Measurements from ENCODE around the gene EDA. TPM values are rescaled to one million over a fixed set of nuclear protein-coding genes. Genes with fewer than 3 reads are reported as not detected.

Gene EDA
- total RNA-seq, 4 donors from 2014 or later, result 2.8 to 11.7 (median 7.1) TPM

GRCh38 chrX:70054391-70054790 lies 438.5 kb downstream of the EDA start:
- no peak for ATAC-seq
- Histone ChIP-seq H3K27me3 (no peaks in the 10 kb centered on the region), H3K27ac (no peak overlapping the region), H3K9me3 (no peaks in the 10 kb centered on the region), H3K4me3 (no peak overlapping the region), H3K36me3 (no peaks in the 10 kb centered on the region), H3K4me1 (no peaks in the 10 kb centered on the region)
- TF ChIP-seq CTCF (IDR thresholded peaks at IDR 0.05), result no peak
- no peak for TF ChIP-seq EP300 (IDR thresholded peaks at IDR 0.05)
- TF ChIP-seq POLR2A (IDR thresholded peaks at IDR 0.05), result no peak
- no peak for TF ChIP-seq POLR2AphosphoS5 (IDR thresholded peaks at IDR 0.05)
- 73 to 83% methylated on average over 1 to 3 of the region's 5 CpGs for WGBS, 2 donors (ENCODE audit: low coverage in 1 of 2)

DNA sequence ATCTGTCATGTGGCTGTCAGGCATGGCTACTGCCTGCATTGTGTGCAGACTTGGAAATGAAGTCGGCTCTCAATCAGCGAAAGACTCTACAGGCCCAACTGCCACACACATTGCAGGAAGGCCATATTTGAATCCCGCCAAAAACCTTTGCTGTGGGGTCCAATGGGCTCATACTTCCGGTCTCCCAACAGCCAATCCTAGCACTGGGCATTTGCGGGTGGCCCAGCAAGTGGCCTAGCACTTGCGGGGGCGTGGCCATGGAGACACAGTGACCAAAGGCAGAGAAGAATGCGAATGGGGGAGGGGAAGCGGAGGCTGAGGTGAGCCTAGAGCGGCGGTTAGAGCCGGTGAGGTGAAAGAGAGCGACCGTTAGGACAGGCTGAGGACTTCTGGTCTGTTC lies 446.2 kb downstream of the EDA start, which contains the start of gene OTUD6A:
TSS of gene OTUD6A (plus strand) at position 382 of the 400 bp plus-strand sequence. CDS start 68 bp downstream, outside the sequence.
- H3K36me3 ChIP-seq, result no peaks in the 10 kb centered on the region
- no peak within 1 kb of the TSS for H3K27ac ChIP-seq
- no peak within 1 kb of the TSS for H3K4me3 ChIP-seq
- TF ChIP-seq POLR2AphosphoS5 (IDR thresholded peaks at IDR 0.05) (no peak), EP300 (IDR thresholded peaks at IDR 0.05) (no peak), POLR2A (IDR thresholded peaks at IDR 0.05) (no peak), CTCF (IDR thresholded peaks at IDR 0.05) (no peak)
- ATAC-seq, result no peak
- WGBS, 2 donors (ENCODE audit: low coverage in 1 of 2), result 76% methylated on average over 3 of the region's 14 CpGs; no CpG with 5 or more reads in 1 of the 2 donors
- H3K9me3 ChIP-seq, result no peaks in the 10 kb centered on the region
- H3K4me1 ChIP-seq, result no peaks in the 10 kb centered on the region
- H3K27me3 ChIP-seq, result no peaks in the 10 kb centered on the region

DNA sequence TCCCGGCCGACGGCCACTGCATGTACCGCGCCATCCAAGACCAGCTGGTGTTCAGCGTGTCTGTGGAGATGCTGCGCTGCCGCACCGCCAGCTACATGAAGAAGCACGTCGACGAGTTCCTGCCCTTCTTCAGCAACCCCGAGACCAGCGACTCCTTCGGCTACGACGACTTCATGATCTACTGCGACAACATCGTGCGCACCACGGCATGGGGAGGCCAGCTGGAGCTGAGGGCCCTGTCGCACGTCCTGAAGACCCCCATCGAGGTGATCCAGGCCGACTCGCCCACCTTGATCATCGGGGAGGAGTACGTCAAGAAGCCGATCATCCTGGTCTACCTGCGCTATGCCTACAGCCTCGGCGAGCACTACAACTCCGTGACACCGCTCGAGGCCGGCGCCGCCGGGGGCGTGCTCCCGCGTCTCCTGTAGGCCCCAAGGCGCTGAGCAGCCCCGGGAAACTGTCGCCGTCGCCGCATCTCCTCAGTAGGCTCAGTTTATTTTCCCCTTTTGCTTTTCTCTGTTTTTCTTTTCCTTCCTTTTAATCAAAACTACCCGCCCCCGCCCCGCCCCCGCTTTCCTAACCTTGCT lies 447.1 kb downstream of the EDA start:
- TF ChIP-seq POLR2A (IDR thresholded peaks at IDR 0.05) (no peak), CTCF (IDR thresholded peaks at IDR 0.05) (no peak), EP300 (IDR thresholded peaks at IDR 0.05) (no peak), POLR2AphosphoS5 (IDR thresholded peaks at IDR 0.05) (no peak)
- WGBS, 2 donors (ENCODE audit: low coverage in 1 of 2), result 80% methylated on average over 18 of the region's 52 CpGs; no CpG with 5 or more reads in 1 of the 2 donors
- ATAC-seq, result no peak
- Histone ChIP-seq H3K4me1 (no peaks in the 10 kb centered on the region), H3K27ac (no peak overlapping the region), H3K27me3 (no peaks in the 10 kb centered on the region), H3K9me3 (no peaks in the 10 kb centered on the region), H3K4me3 (no peak overlapping the region), H3K36me3 (no peaks in the 10 kb centered on the region)

DNA sequence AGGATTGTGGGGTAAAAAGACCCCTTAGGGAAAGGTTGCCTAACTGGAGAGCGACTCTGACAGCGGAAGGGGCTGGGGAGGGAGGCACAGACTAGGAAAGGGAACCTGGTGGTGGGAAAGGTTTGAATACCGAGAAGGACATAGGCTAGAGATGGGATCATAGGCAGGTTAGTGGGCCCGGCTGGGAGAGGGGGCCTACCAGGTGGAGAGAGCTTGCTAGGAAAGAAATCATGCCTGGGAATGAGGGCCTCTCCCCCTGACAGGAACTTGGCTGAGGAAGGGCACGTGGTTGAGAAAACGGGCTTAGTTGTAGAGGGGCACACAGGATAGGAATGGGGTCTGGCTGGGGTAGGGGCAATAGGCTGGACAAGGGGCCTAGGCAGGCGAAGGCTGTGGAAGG lies 450.7 kb downstream of the EDA start:
- 89 to 91% methylated on average over 6 to 7 of the region's 7 CpGs for WGBS, 2 donors (ENCODE audit: low coverage in 1 of 2)
- no peak overlapping the region for H3K27ac ChIP-seq
- TF ChIP-seq EP300 (IDR thresholded peaks at IDR 0.05) (no peak), POLR2A (IDR thresholded peaks at IDR 0.05) (no peak), POLR2AphosphoS5 (IDR thresholded peaks at IDR 0.05) (no peak), CTCF (IDR thresholded peaks at IDR 0.05) (no peak)
- H3K9me3 ChIP-seq, result no peaks in the 10 kb centered on the region
- H3K27me3 ChIP-seq, result no peaks in the 10 kb centered on the region
- ATAC-seq, result no peak
- no peaks in the 10 kb centered on the region for H3K36me3 ChIP-seq
- no peaks in the 10 kb centered on the region for H3K4me1 ChIP-seq
- H3K4me3 ChIP-seq, result no peak overlapping the region

DNA sequence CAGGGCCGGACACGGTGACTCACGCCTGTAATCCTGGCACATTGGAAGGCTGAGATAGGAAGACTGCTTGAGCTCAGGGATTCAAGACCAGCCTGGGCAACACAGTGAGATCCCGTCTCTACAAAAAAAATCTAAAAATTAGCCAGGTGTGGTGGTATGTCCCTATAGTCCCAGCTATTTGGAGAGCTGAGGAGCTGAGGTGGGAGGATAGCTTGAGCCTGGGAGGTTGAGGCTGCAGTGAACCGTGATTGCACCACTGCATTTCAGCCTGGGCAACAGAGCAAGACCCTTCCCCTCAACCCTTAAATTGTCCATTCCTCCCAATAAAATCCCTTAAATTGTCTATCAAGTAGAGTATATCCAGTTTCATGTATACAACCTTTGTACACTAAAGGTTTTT lies 463.4 kb downstream of the EDA start:
- Histone ChIP-seq H3K9me3 (no peaks in the 10 kb centered on the region), H3K36me3 (no peaks in the 10 kb centered on the region), H3K4me3 (no peak overlapping the region), H3K27me3 (no peaks in the 10 kb centered on the region), H3K27ac (no peak overlapping the region), H3K4me1 (no peaks in the 10 kb centered on the region)
- no peak for ATAC-seq
- WGBS, 2 donors (ENCODE audit: low coverage in 1 of 2), result 77 to 80% methylated on average over 1 to 4 of the region's 5 CpGs
- TF ChIP-seq POLR2AphosphoS5 (IDR thresholded peaks at IDR 0.05) (no peak), POLR2A (IDR thresholded peaks at IDR 0.05) (no peak), CTCF (IDR thresholded peaks at IDR 0.05) (no peak), EP300 (IDR thresholded peaks at IDR 0.05) (no peak)
